Trophoblast cell (in vitro differentiated cells and primary cell): ENCODE data around the gene INS.
A peak's percentile ranks its signal among the peaks of the same experiment; 100 is the strongest.
"Not testable (repeated sequence)": the region's sequence is repeated elsewhere in the genome, so short reads cannot be mapped to it uniquely, and the experiment has no call there.

Experiments
- DNase-seq, 2 donors: peaks; one replicate each; pipeline ENCODE4 v3.0.0-alpha.2; 2016
- H2AFZ ChIP-seq: 2 replicates; pipeline ENCODE4 v1.6.1; 2013; ENCODE audit warnings: low read length, moderate library complexity, mild to moderate bottlenecking; ENCODE audit not compliant: insufficient read depth, poor library complexity
- H2AK5ac ChIP-seq: 2 replicates; pipeline ENCODE4 v1.6.1; 2013; ENCODE audit warnings: mild to moderate bottlenecking, low read length
- H2BK120ac ChIP-seq: 2 replicates; pipeline ENCODE4 v1.6.1; 2013; ENCODE audit warnings: low read length, mild to moderate bottlenecking, moderate library complexity; ENCODE audit not compliant: insufficient read depth, poor library complexity
- H2BK12ac ChIP-seq: 2 replicates; pipeline ENCODE4 v1.6.1; 2013; ENCODE audit warnings: mild to moderate bottlenecking, low read length, moderate library complexity
- H2BK5ac ChIP-seq: 2 replicates; pipeline ENCODE4 v1.6.1; 2013; ENCODE audit warnings: low read length, low read depth, moderate library complexity, mild to moderate bottlenecking; ENCODE audit not compliant: poor library complexity
- H3K14ac ChIP-seq: 2 replicates; pipeline ENCODE4 v1.6.1; 2013; ENCODE audit warnings: mild to moderate bottlenecking, low read length
- H3K18ac ChIP-seq: 2 replicates; pipeline ENCODE4 v1.6.1; 2013; ENCODE audit warnings: mild to moderate bottlenecking, low read length
- H3K23ac ChIP-seq: 2 replicates; pipeline ENCODE4 v1.6.1; 2013; ENCODE audit warnings: low read length
- H3K27ac ChIP-seq: 2 replicates; pipeline ENCODE4 v1.5.1; 2013; ENCODE audit warnings: low read depth, mild to moderate bottlenecking, inconsistent platforms, low read length, moderate library complexity
- H3K27me3 ChIP-seq: 2 replicates; pipeline ENCODE4 v1.6.1; 2013; ENCODE audit warnings: inconsistent platforms, mild to moderate bottlenecking, low read length, moderate library complexity; ENCODE audit not compliant: insufficient read depth
- H3K36me3 ChIP-seq, 2 experiments: 1 replicate in 1 of 2; 2 replicates in 1 of 2; pipeline ENCODE4 v1.6.1; 2013; ENCODE audit warnings: low read length in 2 of 2, mild to moderate bottlenecking in 2 of 2, moderate library complexity in 1 of 2; ENCODE audit not compliant: insufficient read depth in 2 of 2, control insufficient read depth in 1 of 2
- H3K4ac ChIP-seq: 2 replicates; pipeline ENCODE4 v1.6.1; 2013; ENCODE audit warnings: low read depth, mild to moderate bottlenecking, low read length, moderate library complexity
- H3K4me1 ChIP-seq, 2 experiments: 1 replicate in 1 of 2; 2 replicates in 1 of 2; pipeline ENCODE4 v1.6.1; 2013; ENCODE audit warnings: low read length in 2 of 2, mild to moderate bottlenecking in 2 of 2, moderate library complexity in 1 of 2; ENCODE audit not compliant: insufficient read depth in 2 of 2, control insufficient read depth in 1 of 2
- H3K4me2 ChIP-seq: 2 replicates; pipeline ENCODE4 v1.6.1; 2013; ENCODE audit warnings: inconsistent platforms, mild to moderate bottlenecking, low read length, moderate library complexity
- H3K4me3 ChIP-seq: 2 replicates; pipeline ENCODE4 v1.5.1; 2013; ENCODE audit warnings: mild to moderate bottlenecking, low read depth, low read length, inconsistent platforms
- H3K79me1 ChIP-seq: one replicate; pipeline ENCODE4 v1.6.1; 2013; ENCODE audit warnings: low read length
- H3K79me2 ChIP-seq: 2 replicates; pipeline ENCODE4 v1.6.1; 2013; ENCODE audit warnings: low read length, mild to moderate bottlenecking; ENCODE audit not compliant: control insufficient read depth, insufficient read depth, poor library complexity
- H3K9ac ChIP-seq: 2 replicates; pipeline ENCODE4 v1.6.1; 2013; ENCODE audit warnings: mild to moderate bottlenecking, low read length
- H3K9me3 ChIP-seq: 2 replicates; pipeline ENCODE4 v1.6.1; 2013; ENCODE audit warnings: low read depth, mild to moderate bottlenecking, control low read depth, inconsistent platforms, low read length; ENCODE audit not compliant: insufficient read depth
- H4K12ac ChIP-seq: 2 replicates; pipeline ENCODE4 v1.6.1; 2013; ENCODE audit warnings: low read depth, mild to moderate bottlenecking, low read length, moderate library complexity
- H4K8ac ChIP-seq: 2 replicates; pipeline ENCODE4 v1.6.1; 2013; ENCODE audit warnings: low read depth, mild to moderate bottlenecking, low read length, moderate library complexity
- H4K91ac ChIP-seq: one replicate; pipeline ENCODE4 v1.6.1; 2013; ENCODE audit warnings: low read depth, mild to moderate bottlenecking, low read length, moderate library complexity
- WGBS: extraction: QIAGEN DNeasy Blood & Tissue Kit; methylation state at CpG from one replicate; pipeline ENCODE4 v1.1.7; 2013; ENCODE audit warnings: missing lambda C conversion rate; ENCODE audit not compliant: insufficient read length, insufficient coverage; ENCODE audit errors: extremely low coverage; 5-methylcytosine and 5-hydroxymethylcytosine counted together

The INS gene

GRCh38 chr11:2179516-2179915 lies 18.5 kb upstream of the INS start:
- Histone ChIP-seq H3K36me3 (no peaks in the 10 kb centered on the region), H3K9me3 (peaks cover 4% of the 10 kb centered on the region), H3K9ac (no peak overlapping the region), H3K79me1 (no peaks in the 10 kb centered on the region), H3K18ac (no peak overlapping the region), H3K23ac (no peak overlapping the region), H4K8ac (no peak overlapping the region), H3K4ac (no peak overlapping the region), H3K4me2 (no peak overlapping the region), H2BK5ac (no peak overlapping the region), H3K27me3 (no peaks in the 10 kb centered on the region), H2BK12ac (no peak overlapping the region), H3K4me3 (no peak overlapping the region), H3K14ac (no peak overlapping the region), H3K27ac (no peak overlapping the region), H3K4me1 (no peaks in the 10 kb centered on the region), H2AFZ (no peak overlapping the region), H2BK120ac (no peak overlapping the region), H4K12ac (no peak overlapping the region), H4K91ac (no peak overlapping the region), H3K79me2 (no peaks in the 10 kb centered on the region), H2AK5ac (no peak overlapping the region)
- DNase-seq: no peak
- WGBS: no CpG with 5 or more reads among the region's 10 CpGs

GRCh38 chr11:2178906-2179494 lies 18.0 kb upstream of the INS start:
- Histone ChIP-seq H3K4me1 (no peaks in the 10 kb centered on the region), H3K79me2 (no peaks in the 10 kb centered on the region), H2BK12ac (no peak overlapping the region), H3K23ac (no peak overlapping the region), H2AFZ (no peak overlapping the region), H2BK5ac (no peak overlapping the region), H3K27ac (no peak overlapping the region), H3K4ac (no peak overlapping the region), H2BK120ac (no peak overlapping the region), H3K9ac (no peak overlapping the region), H3K27me3 (no peaks in the 10 kb centered on the region), H3K36me3 (no peaks in the 10 kb centered on the region), H3K79me1 (no peaks in the 10 kb centered on the region), H2AK5ac (no peak overlapping the region), H4K8ac (no peak overlapping the region), H3K4me3 (no peak overlapping the region), H3K18ac (no peak overlapping the region), H3K9me3 (peaks cover 4% of the 10 kb centered on the region), H3K4me2 (no peak overlapping the region), H4K12ac (no peak overlapping the region), H4K91ac (no peak overlapping the region), H3K14ac (no peak overlapping the region)
- peak; percentile 38 to 43 for DNase-seq
- WGBS: no CpG with 5 or more reads among the region's 16 CpGs

- H3K27ac ChIP-seq, H3K18ac ChIP-seq, H4K8ac ChIP-seq, H2BK120ac ChIP-seq, H4K91ac ChIP-seq, H3K79me2 ChIP-seq, H2BK12ac ChIP-seq, H3K79me1 ChIP-seq, H3K9me3 ChIP-seq, H3K4me2 ChIP-seq, H3K14ac ChIP-seq, H3K9ac ChIP-seq, H4K12ac ChIP-seq, H3K4ac ChIP-seq, H3K36me3 ChIP-seq, H3K4me3 ChIP-seq, H3K27me3 ChIP-seq, H2BK5ac ChIP-seq, DNase-seq, H2AK5ac ChIP-seq, H3K4me1 ChIP-seq, H2AFZ ChIP-seq, H3K23ac ChIP-seq: not testable (repeated sequence)
- WGBS: no CpG with 5 or more reads among the region's 16 CpGs
Observed at GRCh38 chr11:2178055-2178773, 17.2 kb upstream of the INS start.

GRCh38 chr11:2177076-2177475 lies 16.1 kb upstream of the INS start:
- H4K91ac ChIP-seq: no peak overlapping the region
- no CpG with 5 or more reads among the region's 18 CpGs for WGBS

More at GRCh38 chr11:2177076-2177475, 16.1 kb upstream of the INS start:
- no peak overlapping the region for H2BK12ac ChIP-seq
- no peak for DNase-seq
- H3K4me1 ChIP-seq: no peaks in the 10 kb centered on the region
- H3K14ac ChIP-seq: no peak overlapping the region
- no peak overlapping the region for H3K4me3 ChIP-seq
- no peak overlapping the region for H4K12ac ChIP-seq
- no peak overlapping the region for H3K4ac ChIP-seq
- H2BK120ac ChIP-seq: no peak overlapping the region
- H3K23ac ChIP-seq: no peak overlapping the region
- H2AFZ ChIP-seq: no peak overlapping the region
- H3K79me1 ChIP-seq: no peaks in the 10 kb centered on the region
- H3K18ac ChIP-seq: no peak overlapping the region
- H3K9me3 ChIP-seq: peaks cover 4% of the 10 kb centered on the region
- no peaks in the 10 kb centered on the region for H3K36me3 ChIP-seq
- no peaks in the 10 kb centered on the region for H3K79me2 ChIP-seq
- no peak overlapping the region for H2BK5ac ChIP-seq
- H4K8ac ChIP-seq: no peak overlapping the region
- H3K4me2 ChIP-seq: no peak overlapping the region
- no peak overlapping the region for H3K9ac ChIP-seq
- H3K27ac ChIP-seq: no peak overlapping the region
- no peak overlapping the region for H2AK5ac ChIP-seq
- no peaks in the 10 kb centered on the region for H3K27me3 ChIP-seq
